ENCODE data around the gene B3GNT7. TPM values are rescaled to one million over a fixed set of nuclear protein-coding genes. Genes with fewer than 3 reads are reported as not detected.

Gene B3GNT7
- total RNA-seq, 1 experiment from 2014 or later: 6.1 TPM

- BruUV-seq (replicated peaks): no TSS peak
- Histone ChIP-seq H3K4me2 (ENCODE audit: low read length) (no peak overlapping the region), H3K4me3 (replicated peaks in 1 of 2; ENCODE audit: low read depth in 1 of 2, low read length in 2 of 2) (no peak overlapping the region)
These were observed 47.3 kb upstream of the B3GNT7 start for GRCh38 chr2:231348173-231348572.

More at GRCh38 chr2:231348173-231348572, 47.3 kb upstream of the B3GNT7 start:
- Histone ChIP-seq H3K27me3 (ENCODE audit: insufficient read depth, low read length) (no peaks in the 10 kb centered on the region), H2AFZ (ENCODE audit: low read depth, low read length, poor library complexity, severe bottlenecking) (no peak overlapping the region), H4K20me1 (ENCODE audit: insufficient read depth) (no peaks in the 10 kb centered on the region), H3K9me3 (ENCODE audit: control insufficient read depth in 1 of 2, insufficient read depth in 1 of 2, low read depth in 1 of 2, low read length in 2 of 2) (no peaks in the 10 kb centered on the region), H3K27ac (ENCODE audit: low read depth, low read length) (no peak overlapping the region), H3K36me3 (ENCODE audit: control insufficient read depth in 1 of 2, insufficient read depth in 2 of 2, low read length in 2 of 2) (no peaks in the 10 kb centered on the region), H3K9me2 (ENCODE audit: insufficient read depth) (no peaks in the 10 kb centered on the region; the same call in 1 of the 2 replicates), H3K4me1 (ENCODE audit: control insufficient read depth in 1 of 2, insufficient read depth in 2 of 2, low read length in 2 of 2) (no peaks in the 10 kb centered on the region), H3K79me2 (ENCODE audit: insufficient read depth, low read length) (no peaks in the 10 kb centered on the region), H3K9ac (ENCODE audit: low read length) (no peak overlapping the region)
- ChIA-PET POLR2A (no interaction called here), CTCF (no interaction called here), RAD21 (ENCODE audit: low non-redundant PET in 1 of 2, low total read pairs in 2 of 2, uncharacterized antibody in 2 of 2, unreplicated experiment in 2 of 2) (no interaction called here)
- DNase-seq (ENCODE audit: low read depth, low spot score): no peak
- intact Hi-C loops (cut with micrococcal nuclease): no loop called here
- ATAC-seq: no peak
- TF ChIP-seq POLR2A (IDR thresholded peaks at IDR 0.05; ENCODE audit: borderline replicate concordance, extremely low read depth, insufficient read depth, insufficient read length) (no peak), MAX (IDR thresholded peaks at IDR 0.05) (no peak), FOSL1 (IDR thresholded peaks at IDR 0.05; ENCODE audit: low read depth) (no peak), CBX3 (IDR thresholded peaks at IDR 0.05; ENCODE audit: low read depth) (no peak), REST (IDR thresholded peaks at IDR 0.05; ENCODE audit: low read depth) (no peak), EZH2 (IDR thresholded peaks at IDR 0.05) (no peak), ATF3 (IDR thresholded peaks at IDR 0.05) (no peak), TCF7L2 (IDR thresholded peaks at IDR 0.05; ENCODE audit: borderline replicate concordance, extremely low read depth, insufficient read depth, insufficient read length) (no peak), JUND (IDR thresholded peaks at IDR 0.05) (no peak), EZH2phosphoT487 (IDR thresholded peaks at IDR 0.05; ENCODE audit: borderline replicate concordance) (no peak), CEBPB (IDR thresholded peaks at IDR 0.05; ENCODE audit: low read depth) (no peak), ZNF274 (IDR thresholded peaks at IDR 0.05; ENCODE audit: low read depth, low read length) (no peak), ELF1 (IDR thresholded peaks at IDR 0.05; ENCODE audit: borderline replicate concordance, low read depth) (no peak), POLR2AphosphoS5 (IDR thresholded peaks at IDR 0.05; ENCODE audit: low read depth, low read length) (no peak), ZFX (IDR thresholded peaks at IDR 0.05) (no peak), EGR1 (IDR thresholded peaks at IDR 0.05; ENCODE audit: low read depth) (no peak), SP1 (IDR thresholded peaks at IDR 0.05; ENCODE audit: low read depth) (no peak), YY1 (IDR thresholded peaks at IDR 0.05; ENCODE audit: extremely low read depth, insufficient replicate concordance, low read depth, low read length) (no peak), ZBTB33 (IDR thresholded peaks at IDR 0.05; ENCODE audit: extremely low read depth, insufficient replicate concordance, low read length) (no peak)
